ENCODE data around the gene FIBCD1.

FIBCD1 gene

GRCh38 chr9:130854835-130855234, 84.2 kb downstream of the FIBCD1 start:
- DNase-seq: no peak

- no peak for DNase-seq
Observed at GRCh38 chr9:130854092-130854491, 85.0 kb downstream of the FIBCD1 start.

- DNase-seq: no peak
Observed at GRCh38 chr9:130852801-130853200, 86.2 kb downstream of the FIBCD1 start.

All from stimulated activated naive CD4-positive, alpha-beta T cell treated with Interleukin-2 at 50 U/mL for 16 hours (primary cell).